ES-I3 (cell line): ENCODE results near the gene UQCRH.
"Not testable (repeated sequence)": the region's sequence is repeated elsewhere in the genome, so short reads cannot be mapped to it uniquely, and the experiment has no call there.

Experiments used
- H3K36me3 ChIP-seq: 2 replicates; pipeline ENCODE4 v1.6.1; 2013; ENCODE audit warnings: mild to moderate bottlenecking, low read length, control low read depth, moderate library complexity; ENCODE audit not compliant: insufficient read depth
- H3K4me1 ChIP-seq: 2 replicates; pipeline ENCODE4 v1.6.1; 2013; ENCODE audit warnings: mild to moderate bottlenecking, control low read depth, low read length; ENCODE audit not compliant: insufficient read depth
- H3K9ac ChIP-seq: 2 replicates; pipeline ENCODE4 v1.6.1; 2013; ENCODE audit warnings: low read depth, mild to moderate bottlenecking, low read length, moderate library complexity
- H3K9me3 ChIP-seq: 2 replicates; pipeline ENCODE4 v1.6.1; 2013; ENCODE audit warnings: mild to moderate bottlenecking, low read length, moderate library complexity; ENCODE audit not compliant: control insufficient read depth, insufficient read depth

Gene UQCRH

DNA sequence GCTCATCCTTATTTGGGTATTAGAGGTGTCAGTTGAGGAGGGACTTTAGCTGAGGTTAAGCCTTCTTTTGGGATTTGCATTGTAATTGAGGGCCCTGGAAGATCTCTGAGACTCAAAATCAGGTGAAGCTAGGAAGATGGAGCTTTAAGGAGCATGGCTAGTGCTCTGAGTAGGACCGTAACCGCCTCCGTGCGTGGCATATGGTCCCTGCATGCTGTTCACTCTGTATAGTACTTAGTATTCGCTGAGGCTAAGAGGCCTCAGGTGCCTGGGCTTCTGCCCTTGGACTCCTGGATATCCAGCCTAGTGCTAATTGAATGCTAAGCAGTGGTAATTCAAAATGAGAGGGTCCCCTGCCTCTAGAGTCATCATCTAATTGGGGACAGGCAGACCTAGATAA is 59.6 kb downstream of the UQCRH start:
- Histone ChIP-seq H3K4me1 (no peaks in the 10 kb centered on the region), H3K9me3 (no peaks in the 10 kb centered on the region), H3K36me3 (peaks cover 18% of the 10 kb centered on the region), H3K9ac (no peak overlapping the region)

DNA sequence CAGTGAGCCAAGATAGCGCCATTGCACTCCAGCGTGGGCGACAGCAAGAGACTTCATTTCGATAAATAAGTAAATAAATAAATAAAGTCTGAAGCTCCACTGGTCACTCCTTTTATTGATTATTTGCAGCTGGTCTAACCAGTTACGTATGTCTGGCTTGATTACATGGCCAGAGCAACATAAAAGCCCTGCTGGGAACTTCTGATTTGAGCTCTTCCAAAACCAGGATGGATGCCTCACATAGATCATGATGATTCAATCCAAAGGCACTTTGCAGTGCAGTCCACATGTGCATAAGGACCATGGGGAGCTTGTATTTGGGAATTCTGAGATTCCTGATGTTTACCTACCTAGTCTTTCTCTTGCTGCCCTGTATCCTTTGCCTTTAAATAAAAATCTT is 61.1 kb downstream of the UQCRH start:
- Histone ChIP-seq H3K9me3 (no peaks in the 10 kb centered on the region), H3K4me1 (no peaks in the 10 kb centered on the region), H3K9ac (no peak overlapping the region), H3K36me3 (peaks cover 18% of the 10 kb centered on the region)

DNA sequence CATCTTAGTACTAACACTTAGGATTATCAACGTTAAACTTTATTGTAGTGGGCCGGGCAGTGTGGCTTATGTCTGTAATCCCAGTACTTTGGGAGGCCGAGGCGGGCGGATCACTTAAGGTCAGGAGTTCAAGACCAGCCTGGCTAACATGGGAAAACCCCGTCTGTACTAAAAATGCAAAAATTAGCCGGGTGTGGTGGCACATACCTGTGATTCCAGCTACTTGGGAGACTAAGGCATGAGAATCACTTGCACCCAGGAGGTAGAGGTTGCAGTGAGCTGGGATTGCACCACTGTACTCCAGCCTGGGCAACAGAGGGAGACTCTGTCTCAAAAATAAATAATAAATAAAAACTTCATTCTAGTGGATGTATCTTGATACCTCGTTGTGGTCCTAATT is 62.3 kb downstream of the UQCRH start:
- H3K9ac ChIP-seq, H3K9me3 ChIP-seq, H3K4me1 ChIP-seq: not testable (repeated sequence)
- peaks cover 14% of the 10 kb centered on the region for H3K36me3 ChIP-seq
